GM21619 (cell line): Measurements from ENCODE around the gene ICA1.
A peak's percentile ranks its signal among the peaks of the same experiment; 100 is the strongest.

Experiments used
- ATAC-seq: cut with Tn5 transposase; IDR thresholded peaks from one replicate; pipeline ENCODE4 v1.9.1; 2021; ENCODE audit not compliant: unreplicated experiment

The ICA1 gene

GRCh38 chr7:8204339-8205030, 57.5 kb downstream of the ICA1 start:
- no peak for ATAC-seq

- no peak for ATAC-seq
Observed at GRCh38 chr7:8201846-8202441, 60.0 kb downstream of the ICA1 start.

- ATAC-seq: no peak
Observed at GRCh38 chr7:8200717-8201116, 61.2 kb downstream of the ICA1 start.

GRCh38 chr7:8200316-8200715, 61.7 kb downstream of the ICA1 start:
- no peak for ATAC-seq

- ATAC-seq: no peak
Observed at GRCh38 chr7:8197994-8198698, 63.8 kb downstream of the ICA1 start.

GRCh38 chr7:8192897-8193296, 69.1 kb downstream of the ICA1 start:
- no peak for ATAC-seq

- peak; percentile 85 for ATAC-seq
Observed at GRCh38 chr7:8190119-8190895, 71.7 kb downstream of the ICA1 start.

- no peak for ATAC-seq
Observed at GRCh38 chr7:8189625-8190024, 72.3 kb downstream of the ICA1 start.

- ATAC-seq: no peak
Observed at GRCh38 chr7:8185926-8186683, 75.9 kb downstream of the ICA1 start.

- no peak for ATAC-seq
Observed at GRCh38 chr7:8184221-8184620, 77.7 kb downstream of the ICA1 start.

- ATAC-seq: no peak
Observed at GRCh38 chr7:8179486-8179885, 82.5 kb downstream of the ICA1 start.

- no peak for ATAC-seq
Observed at GRCh38 chr7:8178353-8178752, 83.6 kb downstream of the ICA1 start.

GRCh38 chr7:8177109-8177933, 84.6 kb downstream of the ICA1 start:
- peak; percentile 47 for ATAC-seq

GRCh38 chr7:8176370-8177081, 85.4 kb downstream of the ICA1 start:
- peak; percentile 71 for ATAC-seq

GRCh38 chr7:8175929-8176369, 86.0 kb downstream of the ICA1 start:
- no peak for ATAC-seq

GRCh38 chr7:8172372-8173354, 89.3 kb downstream of the ICA1 start:
- no peak for ATAC-seq

GRCh38 chr7:8169171-8169570, 92.8 kb downstream of the ICA1 start:
- no peak for ATAC-seq

GRCh38 chr7:8168336-8168735, 93.6 kb downstream of the ICA1 start:
- no peak for ATAC-seq
